GM21423 (cell line): ENCODE data around the gene PSMB7.

Experiments used
- ATAC-seq: cut with Tn5 transposase; IDR thresholded peaks from one replicate; pipeline ENCODE4 v1.9.1; 2021; ENCODE audit warnings: mild to moderate bottlenecking, moderate library complexity; ENCODE audit not compliant: unreplicated experiment

The PSMB7 gene

DNA sequence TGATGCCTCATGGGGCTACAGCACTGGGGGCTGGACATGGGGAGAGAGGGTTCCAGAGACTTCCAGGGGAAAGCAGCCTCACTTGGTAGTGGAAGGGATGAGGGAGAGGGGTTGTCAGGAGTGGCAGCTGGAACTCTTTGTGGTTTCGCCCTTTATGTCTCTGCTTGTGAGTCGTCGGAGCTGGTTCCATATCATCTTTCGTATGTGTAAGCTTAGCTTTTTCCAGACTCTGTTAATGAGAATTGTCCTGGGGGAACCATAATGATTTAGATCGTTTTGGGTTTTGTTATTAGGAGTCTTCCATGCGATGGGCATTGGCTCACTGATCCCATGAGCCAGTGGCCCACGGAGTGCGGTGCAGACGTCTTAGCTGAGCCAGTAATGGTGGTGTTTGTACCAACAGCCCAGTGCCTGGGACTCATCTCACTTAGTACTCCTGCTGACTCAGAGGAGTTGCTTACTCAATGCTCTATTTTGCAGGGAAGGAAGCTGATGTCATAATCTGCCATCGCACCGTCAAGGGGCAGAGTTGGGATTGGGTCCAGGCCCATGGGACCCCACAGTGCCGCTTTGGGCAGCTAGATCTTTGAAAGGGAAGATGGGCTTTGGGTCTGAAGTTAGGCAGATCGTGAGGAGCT is 109.0 kb downstream of the PSMB7 start:
- ATAC-seq: no peak

DNA sequence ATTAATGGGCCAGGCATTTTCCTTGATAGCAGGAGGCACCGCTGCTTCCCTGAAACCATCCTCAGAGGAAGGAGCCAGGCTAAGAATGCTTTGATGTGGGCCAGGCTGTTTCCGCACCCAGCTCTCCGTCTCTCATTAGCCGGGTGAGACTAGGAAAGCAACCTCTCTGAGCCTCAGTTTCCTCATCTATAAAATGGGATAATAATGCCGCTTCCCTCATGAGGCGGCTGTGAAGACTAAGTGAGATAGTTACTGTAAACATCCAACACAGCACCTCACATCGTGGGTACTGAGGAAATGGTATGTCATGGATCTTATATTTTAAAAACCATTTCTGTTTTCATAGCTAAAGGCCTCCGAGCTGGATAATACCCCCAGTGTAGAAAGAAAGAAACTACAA is 111.0 kb downstream of the PSMB7 start:
- no peak for ATAC-seq

DNA sequence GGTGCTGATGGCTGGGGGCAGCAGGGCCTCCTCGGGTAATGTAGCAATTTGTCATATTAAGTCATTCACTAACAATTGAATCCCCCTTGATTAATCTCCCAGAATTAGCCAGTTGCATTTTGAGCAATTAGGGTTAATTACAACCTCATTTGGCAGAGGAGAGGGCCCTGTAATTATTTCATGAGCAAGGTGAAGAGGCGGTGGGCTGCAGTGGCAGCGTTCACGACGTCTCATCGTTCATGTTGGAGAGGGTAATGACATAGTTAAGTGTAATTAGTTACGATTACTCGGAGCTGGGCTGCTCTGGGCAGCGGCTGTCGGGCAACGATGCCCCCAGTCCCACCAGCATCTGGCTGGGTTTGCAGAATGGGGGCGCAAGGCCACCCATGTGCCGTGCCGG is 111.5 kb downstream of the PSMB7 start:
- ATAC-seq: no peak
